Stimulated activated CD4-positive, alpha-beta T cell treated with anti-CD3 and anti-CD28 coated beads, Interleukin-2, amount 100 ng/mL, for 24 hours (primary cell): ENCODE measurements around the gene TTLL1.
"Not testable (repeated sequence)": the region's sequence is repeated elsewhere in the genome, so short reads cannot be mapped to it uniquely, and the experiment has no call there.

Experiments used
- DNase-seq, 2 donors: peaks; one replicate each; pipeline ENCODE4 v3.0.0-alpha.2; 2020

TTLL1 gene

DNA sequence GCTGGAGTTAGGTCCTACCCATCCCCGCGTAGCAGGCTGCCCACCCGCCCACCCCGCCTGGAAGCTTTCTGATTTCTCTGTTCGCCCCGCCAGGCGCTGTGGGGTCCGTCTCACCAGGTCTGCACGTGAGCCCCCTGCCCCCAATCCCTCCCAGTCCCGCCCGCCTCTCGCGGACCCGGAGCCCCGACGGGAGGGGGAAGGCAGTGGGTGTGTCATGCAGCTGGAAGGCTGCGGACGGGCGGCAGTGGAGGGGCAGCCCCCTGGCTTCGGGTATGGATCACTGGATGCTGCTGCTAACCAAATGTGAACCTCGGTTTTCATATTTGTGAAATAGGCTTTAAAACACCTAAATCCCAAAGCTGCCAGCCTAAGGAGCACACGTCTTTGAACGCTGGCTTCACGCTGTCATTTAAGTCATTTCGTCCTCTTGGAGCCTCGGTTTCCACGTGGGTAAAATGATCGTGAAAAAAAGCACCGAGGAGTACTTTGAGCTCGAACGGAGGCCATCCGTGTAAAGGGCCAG is 20.8 kb upstream of the TTLL1 start:
- no peak for DNase-seq

GRCh38 chr22:43109511-43109910 is 20.3 kb upstream of the TTLL1 start:
- no peak for DNase-seq

DNA sequence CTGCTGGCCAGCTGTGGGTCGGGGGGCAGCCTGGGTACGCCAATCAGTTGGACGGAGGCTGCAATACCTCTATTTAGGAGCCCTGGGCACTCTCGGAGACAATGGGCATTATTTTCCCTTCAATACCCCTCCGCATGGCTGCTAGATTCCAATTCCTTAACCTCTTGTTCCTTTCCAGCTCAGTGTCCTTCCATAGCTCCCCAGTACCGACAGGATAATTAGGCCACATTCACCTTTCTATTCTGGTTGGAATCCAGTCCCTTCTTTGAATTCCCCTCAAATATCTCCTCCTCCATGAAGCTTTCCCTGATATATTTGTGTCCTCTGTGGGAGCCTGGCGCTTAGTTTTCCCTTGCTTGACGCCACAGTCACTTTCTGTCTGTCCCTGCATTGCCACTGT is 17.1 kb upstream of the TTLL1 start:
- no peak for DNase-seq

DNA sequence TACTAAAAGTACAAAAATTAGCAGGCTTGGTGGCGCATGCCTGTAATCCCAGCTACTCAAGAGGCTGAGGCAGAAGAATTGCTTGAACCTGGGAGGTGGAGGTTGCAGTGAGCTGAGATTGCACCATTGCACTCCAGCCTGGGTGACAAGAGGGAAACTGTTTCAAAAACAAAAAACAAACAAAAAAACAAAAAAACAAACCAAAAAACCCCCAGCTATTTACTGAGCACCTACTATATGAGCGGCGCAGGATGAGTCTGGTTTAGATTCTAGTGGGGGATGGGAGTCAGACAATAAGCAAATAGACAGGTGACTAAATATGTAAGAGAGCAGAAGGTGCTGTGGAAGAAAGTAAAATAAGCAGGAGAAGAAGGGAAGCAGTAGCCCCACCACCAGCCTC is 15.8 kb upstream of the TTLL1 start:
- DNase-seq: not testable (repeated sequence)

- peak; percentile 23 to 27 for DNase-seq
Measured at GRCh38 chr22:43104056-43104625, 14.9 kb upstream of the TTLL1 start.

- DNase-seq: no peak
Measured at GRCh38 chr22:43101306-43101705, 12.1 kb upstream of the TTLL1 start.

DNA sequence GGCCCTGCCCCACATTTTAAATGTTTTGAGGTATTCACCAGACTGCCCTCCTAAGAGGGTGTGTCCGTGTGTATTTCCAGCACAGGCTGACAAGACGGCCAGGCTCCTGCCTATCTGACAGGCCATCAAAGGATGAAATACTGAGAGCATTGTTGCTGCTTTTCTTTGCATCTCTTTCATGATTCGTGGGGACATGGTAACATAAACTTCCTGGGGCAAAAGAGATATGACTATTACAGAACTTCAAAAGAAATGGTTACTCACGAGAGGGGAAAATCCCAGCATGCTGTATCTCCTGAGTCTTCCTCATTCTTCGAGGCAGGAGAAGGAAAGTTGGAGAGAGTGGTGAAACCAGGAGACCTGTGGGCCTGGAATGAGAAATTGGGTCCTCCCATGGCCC is 11.0 kb upstream of the TTLL1 start:
- DNase-seq: no peak

DNA sequence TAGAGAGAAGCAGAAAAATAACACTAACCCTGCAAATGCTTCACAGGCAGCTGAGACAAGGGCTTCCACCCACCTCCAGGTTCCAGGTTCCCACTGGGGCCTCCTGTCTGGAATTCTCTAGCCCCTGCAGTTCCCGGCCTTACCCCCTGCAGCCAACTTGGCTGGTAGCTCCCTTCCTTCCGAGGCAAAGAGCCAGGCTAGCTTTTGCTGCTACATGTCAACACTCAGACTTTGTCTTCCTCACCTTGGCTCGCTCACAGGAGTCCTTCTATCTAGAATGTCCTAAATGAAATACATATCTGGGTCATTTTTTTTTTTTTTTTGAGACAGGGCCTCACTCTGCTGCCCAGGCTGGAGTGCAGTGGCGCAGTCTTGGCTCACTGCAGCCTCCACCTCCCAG is 9.9 kb upstream of the TTLL1 start:
- DNase-seq: no peak

DNA sequence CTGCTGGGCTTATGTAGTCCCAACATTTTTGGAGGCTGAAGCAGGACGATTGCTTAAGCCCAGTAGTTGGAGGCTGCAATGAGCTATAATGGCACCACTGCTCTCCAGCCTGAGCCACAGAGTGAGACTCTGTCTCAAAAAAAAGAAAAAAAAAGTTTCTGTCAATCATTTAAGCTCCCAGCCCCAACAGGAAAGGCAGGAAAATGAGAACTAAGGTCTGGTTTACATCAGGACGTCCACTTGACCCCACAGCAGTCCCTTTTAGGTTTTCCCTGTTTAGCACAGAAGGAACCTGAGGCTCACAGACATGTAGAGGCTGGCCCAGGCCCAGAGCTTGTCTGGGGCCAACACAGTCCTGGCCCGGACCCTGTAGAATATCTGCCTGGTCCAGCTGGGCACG is 9.2 kb upstream of the TTLL1 start:
- DNase-seq: no peak

DNA sequence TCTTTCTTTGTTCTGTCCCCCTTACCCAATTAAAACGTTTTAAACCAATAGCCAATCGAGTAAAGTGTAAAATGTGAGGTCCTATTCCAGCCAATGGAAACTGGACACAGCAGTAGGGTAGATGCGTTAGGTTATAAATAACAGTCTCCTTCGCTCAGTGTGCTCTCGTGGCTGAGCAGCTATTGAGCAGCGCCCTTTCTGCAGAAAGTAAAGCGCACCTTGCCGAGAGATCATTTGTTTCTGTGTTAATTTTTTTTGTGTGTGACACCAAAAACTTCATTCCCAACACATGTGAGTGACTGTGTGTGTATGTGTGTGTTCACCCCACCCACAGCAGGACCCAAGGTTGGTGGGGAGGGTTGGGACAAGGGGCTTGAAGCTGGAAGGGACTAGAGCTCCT is 7.2 kb upstream of the TTLL1 start:
- no peak for DNase-seq

DNA sequence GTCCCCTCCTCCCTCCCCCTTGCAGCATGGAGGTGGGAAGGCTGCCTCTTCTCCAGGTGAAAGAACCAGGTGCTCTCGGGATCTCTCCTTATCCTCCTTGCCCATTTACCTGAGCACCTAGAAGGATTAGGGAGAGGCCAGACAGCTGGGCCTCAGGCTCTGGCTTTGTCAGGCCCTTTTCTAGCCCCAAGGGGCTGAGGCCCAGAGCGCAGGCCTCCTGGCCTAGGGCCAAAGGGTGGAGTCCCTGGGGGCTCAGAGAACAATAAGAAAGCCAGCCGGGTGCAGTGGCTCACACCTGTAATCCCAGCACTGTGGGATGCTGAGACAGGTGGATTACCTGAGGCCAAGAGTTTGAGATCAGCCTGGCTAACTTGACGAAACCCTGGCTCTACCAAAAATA is 5.4 kb upstream of the TTLL1 start:
- no peak for DNase-seq

DNA sequence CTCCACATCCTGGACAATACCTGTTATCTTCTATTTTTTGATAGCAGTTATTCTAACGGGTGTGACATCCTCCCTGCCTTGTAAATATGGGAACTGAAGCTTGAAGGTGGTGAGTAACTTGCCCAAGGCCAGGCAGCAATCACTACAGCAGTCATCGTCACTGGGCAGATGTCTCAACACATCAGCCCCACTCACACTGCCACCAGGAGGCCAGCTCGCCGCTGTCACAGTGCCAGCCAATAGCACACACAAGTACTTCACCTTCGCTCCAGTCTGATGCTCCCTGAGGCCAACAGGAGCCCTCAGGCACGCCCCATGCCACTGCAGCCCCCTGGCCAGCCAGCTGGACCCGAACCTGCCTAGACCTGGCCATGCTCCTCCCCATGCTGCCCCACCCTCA is 4.9 kb upstream of the TTLL1 start:
- DNase-seq: no peak

DNA sequence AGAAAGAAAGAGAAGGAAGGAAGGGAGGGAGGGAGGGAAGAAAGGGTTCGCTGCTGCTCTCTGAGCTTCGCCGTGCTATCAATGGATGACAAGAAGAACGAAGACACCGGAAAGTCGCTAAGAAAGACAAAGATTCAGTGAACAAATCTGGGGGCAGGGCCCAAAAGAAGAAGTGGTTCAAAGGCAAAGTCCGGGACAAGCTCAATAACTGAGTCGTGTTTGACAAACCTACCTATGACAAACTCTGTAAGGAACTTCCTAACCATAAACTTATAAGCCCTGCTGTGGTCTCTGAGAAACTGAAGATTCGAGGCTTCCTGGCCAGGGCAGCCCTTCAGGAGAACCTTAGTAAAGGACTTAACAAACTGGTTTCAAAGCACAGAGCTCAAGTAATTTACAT is 2.9 kb upstream of the TTLL1 start:
- no peak for DNase-seq

DNA sequence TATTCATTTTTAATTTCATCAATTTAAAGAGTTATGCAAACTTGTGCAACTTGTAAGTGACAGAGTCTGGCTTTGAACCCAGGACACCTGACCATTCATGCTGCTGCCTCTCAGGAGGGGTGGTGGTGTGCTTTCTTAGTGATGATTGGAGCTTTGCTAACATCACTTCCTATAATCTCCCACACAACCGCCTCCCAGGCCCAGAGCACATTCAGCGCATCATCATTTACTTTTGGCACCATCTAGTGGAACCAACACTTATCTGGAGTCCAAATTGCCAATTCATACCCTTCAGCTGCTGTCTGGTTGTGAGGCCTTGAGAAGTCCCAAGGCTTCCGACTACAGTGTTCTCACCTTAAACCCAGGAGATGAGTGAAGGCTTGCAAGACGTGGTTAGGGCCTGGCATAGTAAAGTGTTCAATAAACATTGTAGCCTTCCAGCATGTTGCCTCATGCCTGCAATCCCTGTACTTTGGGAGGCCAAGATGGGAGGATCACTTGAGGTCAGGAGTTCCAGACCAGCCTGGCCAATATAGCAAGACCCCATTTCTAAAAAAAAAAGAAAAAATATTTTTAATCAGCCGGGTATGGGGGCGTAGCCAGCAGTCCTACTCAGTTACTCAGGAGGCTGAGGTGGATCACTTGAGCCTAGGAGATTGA is 1.1 kb upstream of the TTLL1 start:
- peak; percentile 48 to 49 for DNase-seq

DNA sequence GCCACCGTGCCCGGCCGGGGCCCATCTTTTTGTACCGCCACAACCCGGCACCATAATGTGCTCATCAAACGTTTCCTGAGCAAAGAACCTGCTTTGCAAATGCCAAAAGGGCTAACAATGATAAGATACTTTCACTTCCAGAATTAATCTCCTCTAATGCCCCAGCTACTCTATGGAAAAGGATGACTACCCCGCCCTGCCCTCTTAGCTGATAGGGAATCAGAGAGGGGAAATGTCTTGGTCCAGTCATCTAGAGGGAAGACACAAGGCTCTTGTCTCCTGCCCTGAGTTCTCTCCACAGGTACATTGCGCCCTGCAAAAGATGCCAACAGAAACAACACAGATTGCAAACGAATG is 586 bp downstream of the TTLL1 start:
- DNase-seq: no peak

DNA sequence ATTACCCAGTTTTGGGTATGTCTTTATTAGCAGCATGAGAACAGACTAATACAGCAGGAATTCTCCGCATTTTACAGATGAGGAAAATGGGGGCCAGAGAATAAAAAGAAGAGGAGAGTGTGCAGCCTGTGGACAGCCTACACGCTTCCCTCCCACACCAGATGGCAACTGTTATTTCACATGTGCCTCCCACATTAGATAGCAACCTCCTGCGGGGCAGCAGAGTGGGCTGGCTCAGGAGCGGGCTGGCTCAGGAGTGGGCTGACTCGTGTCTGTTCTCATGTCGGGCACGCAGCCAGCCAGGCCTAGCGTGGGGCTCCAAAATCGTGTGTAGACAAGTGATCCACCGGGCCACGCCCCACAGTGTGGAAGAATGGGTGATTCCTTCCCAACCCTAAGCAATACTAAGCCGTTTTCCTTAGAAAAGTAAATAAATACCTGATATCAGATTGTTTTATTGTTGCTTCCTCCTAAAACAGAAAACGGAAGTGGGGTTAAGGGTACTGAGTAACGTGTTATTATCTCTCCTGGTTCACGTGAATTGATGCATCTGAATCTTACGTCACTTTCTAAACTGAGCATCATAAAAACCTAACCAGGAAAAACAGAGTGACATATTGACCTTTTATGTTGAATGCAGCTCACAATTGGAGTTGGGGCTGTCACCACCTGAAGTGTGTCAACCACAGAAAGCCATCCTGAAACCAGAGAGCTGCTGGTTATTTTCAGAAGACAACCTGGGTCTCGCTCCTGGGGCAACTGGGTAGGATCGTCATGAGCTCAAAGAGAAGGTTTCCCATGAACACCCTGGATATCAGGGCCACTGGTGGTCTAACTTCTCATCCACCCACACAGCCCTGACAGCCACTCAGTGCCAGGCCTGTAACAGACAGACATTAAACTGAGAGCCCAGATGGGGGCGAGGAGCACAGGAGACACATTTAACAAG is 3.3 kb downstream of the TTLL1 start:
- DNase-seq: no peak

- DNase-seq: no peak
Measured at GRCh38 chr22:43081968-43082367, 7.2 kb downstream of the TTLL1 start.

DNA sequence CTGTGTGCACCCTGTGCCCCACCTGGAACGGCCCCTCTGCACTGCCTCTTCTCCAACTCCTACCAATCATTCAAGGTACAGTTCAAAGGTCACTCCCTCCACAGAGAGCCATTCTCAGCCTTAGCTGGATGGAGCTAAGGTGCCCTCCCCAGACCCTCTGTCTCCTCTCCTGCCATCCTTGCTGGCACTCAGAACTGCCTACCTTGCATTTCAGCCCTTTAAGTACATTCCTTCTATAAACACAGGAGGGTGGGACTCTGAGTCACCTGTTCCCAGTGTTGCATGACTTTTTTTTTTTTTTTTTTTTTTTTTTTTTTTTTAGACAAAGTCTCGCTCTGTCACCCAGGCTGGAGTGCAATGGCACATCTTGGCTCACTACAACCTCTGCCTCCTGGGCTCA is 8.6 kb downstream of the TTLL1 start:
- DNase-seq: no peak

- no peak for DNase-seq
Measured at GRCh38 chr22:43079742-43080141, 9.4 kb downstream of the TTLL1 start.

DNA sequence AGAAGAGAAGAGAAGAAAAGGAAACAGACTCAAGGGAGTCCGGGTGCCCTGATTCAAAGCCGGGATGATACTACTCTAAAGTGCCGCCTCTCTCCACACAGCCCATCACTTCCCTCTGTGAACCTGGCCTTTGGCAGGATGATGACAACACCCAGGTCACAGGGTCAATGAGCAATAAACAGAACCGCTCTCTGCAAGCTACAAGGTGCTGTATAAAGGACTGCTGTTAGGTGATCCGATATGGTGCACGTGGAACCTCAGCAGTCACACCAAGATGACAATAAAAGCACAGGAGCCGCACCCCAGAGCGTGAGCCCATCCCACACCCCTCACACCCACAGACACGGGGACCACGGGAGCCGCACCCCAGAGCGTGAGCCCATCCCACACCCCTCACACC is 10.7 kb downstream of the TTLL1 start:
- DNase-seq: no peak

DNA sequence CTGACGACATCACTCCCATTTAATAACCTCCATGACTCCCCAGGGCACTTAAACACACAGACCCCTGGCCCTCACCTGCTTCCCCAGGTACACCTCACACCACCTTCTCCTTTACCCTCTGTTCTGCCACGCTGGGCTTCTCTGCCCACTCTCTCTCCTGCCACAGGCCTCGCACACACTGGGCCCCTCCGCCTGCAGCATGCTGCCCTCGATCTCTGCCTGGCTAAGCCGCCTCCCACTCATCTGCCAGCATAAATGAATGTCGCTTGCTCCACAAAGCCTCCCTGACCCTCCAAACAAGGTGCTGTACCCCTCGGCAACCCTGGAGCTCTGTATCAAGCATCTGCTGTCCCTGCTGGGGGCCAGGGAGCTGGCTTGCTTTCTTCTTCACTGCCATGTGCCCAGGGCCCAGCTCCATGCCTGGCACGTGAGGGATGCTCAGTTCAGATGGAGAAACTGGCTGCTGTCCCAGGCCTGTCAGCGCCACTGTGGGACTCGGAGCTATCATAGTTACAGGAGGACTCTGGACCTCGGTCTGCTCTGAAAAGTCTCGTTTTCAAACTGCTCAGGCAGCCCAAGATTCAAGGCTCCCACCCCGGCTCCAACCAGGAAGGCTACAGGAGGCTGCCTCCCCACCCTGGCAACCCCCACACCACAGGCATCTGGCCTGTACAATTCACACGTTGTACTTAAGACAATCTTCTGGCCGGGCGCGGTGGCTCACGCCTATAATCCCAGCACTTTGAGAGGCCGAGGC is 11.9 kb downstream of the TTLL1 start:
- no peak for DNase-seq

- DNase-seq: no peak
Measured at GRCh38 chr22:43066844-43067385, 22.3 kb downstream of the TTLL1 start.

- DNase-seq: no peak
Measured at GRCh38 chr22:43066134-43066533, 23.1 kb downstream of the TTLL1 start.
